Activated T-cell treated with anti-CD3 and anti-CD28 coated beads, Interleukin-2, amount 50 U/mL, for 24 hours (primary cell): ENCODE measurements around the gene XXYLT1.
"Not testable (repeated sequence)": the region's sequence is repeated elsewhere in the genome, so short reads cannot be mapped to it uniquely, and the experiment has no call there.

Source experiments
- DNase-seq: peaks from one replicate; pipeline ENCODE4 v3.0.0-alpha.2; 2020
- H3K27ac Mint-ChIP-seq: 2 replicates; pipeline ENCODE4 v1.8.0; 2020; ENCODE audit warnings: mild to moderate bottlenecking, mixed read lengths
- H3K27me3 Mint-ChIP-seq: 2 replicates; pipeline ENCODE4 v1.8.0; 2020; ENCODE audit warnings: mixed read lengths
- H3K36me3 Mint-ChIP-seq: 2 replicates; pipeline ENCODE4 v1.8.0; 2020; ENCODE audit warnings: low read depth, mixed read lengths
- H3K4me1 Mint-ChIP-seq: 2 replicates; pipeline ENCODE4 v1.8.0; 2020; ENCODE audit warnings: low read depth, mixed read lengths
- H3K4me3 Mint-ChIP-seq: 2 replicates; pipeline ENCODE4 v1.8.0; 2020; ENCODE audit warnings: mild to moderate bottlenecking, moderate library complexity, mixed read lengths
- H3K9me3 Mint-ChIP-seq: 2 replicates; pipeline ENCODE4 v1.8.0; 2020; ENCODE audit warnings: mixed read lengths

Gene XXYLT1

DNA sequence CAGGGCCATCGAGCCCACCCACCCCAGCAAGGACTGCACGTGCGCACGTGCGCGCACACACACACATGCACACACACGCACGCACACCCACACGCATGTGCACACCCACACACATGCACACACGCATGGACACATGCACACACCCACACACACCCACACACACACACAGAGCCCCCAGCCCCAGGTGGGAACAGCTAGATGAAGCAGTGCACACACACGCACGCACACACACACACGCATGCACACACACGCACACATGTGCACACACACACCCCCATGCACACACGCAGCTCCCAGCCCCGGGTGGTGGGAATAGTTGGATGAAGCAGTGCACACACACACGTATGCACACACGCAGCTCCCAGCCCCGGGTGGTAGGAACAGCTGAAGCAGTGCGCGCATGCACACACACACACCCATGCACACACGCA is 158.6 kb downstream of the XXYLT1 start:
- no peaks in the 10 kb centered on the region for H3K4me1 Mint-ChIP-seq
- DNase-seq, result no peak
- no peaks in the 10 kb centered on the region for H3K27me3 Mint-ChIP-seq
- H3K4me3 Mint-ChIP-seq, result no peak overlapping the region
- H3K36me3 Mint-ChIP-seq, result no peaks in the 10 kb centered on the region
- no peaks in the 10 kb centered on the region for H3K9me3 Mint-ChIP-seq
- no peak overlapping the region for H3K27ac Mint-ChIP-seq

GRCh38 chr3:195111766-195112165 is 159.2 kb downstream of the XXYLT1 start:
- Mint-ChIP-seq H3K36me3 (no peaks in the 10 kb centered on the region), H3K4me3 (no peak overlapping the region), H3K9me3 (no peaks in the 10 kb centered on the region), H3K27ac (no peak overlapping the region), H3K4me1 (no peaks in the 10 kb centered on the region), H3K27me3 (no peaks in the 10 kb centered on the region)
- DNase-seq, result no peak

DNA sequence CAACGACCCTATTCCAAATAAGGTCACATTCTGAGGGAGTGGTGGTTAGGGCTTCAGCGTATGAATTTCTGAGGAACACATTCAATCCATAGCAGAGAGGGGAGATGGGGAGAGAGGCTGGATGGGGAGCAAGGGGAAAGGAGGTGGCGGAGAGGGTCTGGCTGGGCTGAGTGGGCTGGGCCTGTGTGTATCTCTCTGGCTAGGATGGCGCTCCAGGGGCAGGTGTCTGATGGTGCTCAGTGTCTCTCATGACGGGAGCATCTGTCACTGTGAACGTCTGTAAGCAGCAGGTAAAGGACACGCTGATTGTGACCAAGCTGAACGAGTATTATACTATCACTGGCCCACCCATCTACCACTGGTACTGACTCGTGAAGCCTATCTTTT is 159.6 kb downstream of the XXYLT1 start:
- Mint-ChIP-seq H3K36me3 (no peaks in the 10 kb centered on the region), H3K27ac (no peak overlapping the region)
- no peak for DNase-seq

DNA sequence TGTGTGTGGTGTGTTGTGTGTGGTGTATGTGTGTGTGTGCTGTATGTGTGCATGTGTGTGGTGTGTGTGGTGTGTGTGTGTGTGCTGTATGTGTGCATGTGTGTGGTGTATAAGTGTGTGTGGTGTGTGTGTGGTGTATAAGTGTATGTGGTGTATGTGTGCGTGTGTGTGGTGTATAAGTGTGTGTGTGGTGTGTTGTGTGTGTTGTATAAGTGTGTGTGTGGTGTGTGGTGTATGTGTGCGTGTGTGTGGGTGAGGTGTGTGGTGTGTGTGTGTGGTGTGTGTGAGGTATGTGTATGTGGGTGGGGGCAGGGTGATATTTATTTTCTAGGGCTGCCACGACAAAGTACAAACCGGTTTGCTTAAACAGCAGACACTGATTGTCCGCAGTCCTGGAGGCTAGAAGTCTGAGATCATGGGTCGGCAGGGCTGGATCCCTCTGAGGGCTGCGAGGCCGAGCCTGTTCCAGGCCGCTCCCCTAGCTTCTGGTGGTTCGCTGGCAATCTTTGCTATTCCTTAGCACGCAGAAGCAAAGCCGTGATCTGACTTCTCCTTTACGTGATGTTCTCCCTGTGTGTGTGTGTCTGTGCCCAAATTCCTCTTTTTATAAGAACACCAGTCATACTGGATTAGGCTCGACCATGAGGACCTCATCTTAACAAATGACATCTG is 160.2 kb downstream of the XXYLT1 start:
- H3K4me1 Mint-ChIP-seq, result peaks cover 3% of the 10 kb centered on the region
- H3K27ac Mint-ChIP-seq, result no peak overlapping the region
- H3K4me3 Mint-ChIP-seq, result no peak overlapping the region
- no peaks in the 10 kb centered on the region for H3K36me3 Mint-ChIP-seq
- DNase-seq, result no peak
- no peaks in the 10 kb centered on the region for H3K9me3 Mint-ChIP-seq
- H3K27me3 Mint-ChIP-seq, result no peaks in the 10 kb centered on the region

More for the DNA sequence above, 159.6 kb downstream of the XXYLT1 start:
- Mint-ChIP-seq H3K9me3 (no peaks in the 10 kb centered on the region), H3K4me3 (no peak overlapping the region), H3K4me1 (peaks cover under 1% of the 10 kb centered on the region), H3K27me3 (no peaks in the 10 kb centered on the region)

GRCh38 chr3:195109098-195109657 is 161.8 kb downstream of the XXYLT1 start:
- no peaks in the 10 kb centered on the region for H3K36me3 Mint-ChIP-seq
- DNase-seq, result no peak
- no peaks in the 10 kb centered on the region for H3K9me3 Mint-ChIP-seq
- H3K27me3 Mint-ChIP-seq, result no peaks in the 10 kb centered on the region
- no peak overlapping the region for H3K4me3 Mint-ChIP-seq
- no peak overlapping the region for H3K27ac Mint-ChIP-seq
- peaks cover 3% of the 10 kb centered on the region for H3K4me1 Mint-ChIP-seq

GRCh38 chr3:195107593-195107992 is 163.4 kb downstream of the XXYLT1 start:
- H3K4me1 Mint-ChIP-seq, result peaks cover 4% of the 10 kb centered on the region
- H3K36me3 Mint-ChIP-seq, result no peaks in the 10 kb centered on the region
- H3K9me3 Mint-ChIP-seq, result no peaks in the 10 kb centered on the region
- no peaks in the 10 kb centered on the region for H3K27me3 Mint-ChIP-seq
- no peak overlapping the region for H3K27ac Mint-ChIP-seq
- H3K4me3 Mint-ChIP-seq, result no peak overlapping the region
- no peak for DNase-seq

- not testable (repeated sequence) for H3K9me3 Mint-ChIP-seq, H3K4me3 Mint-ChIP-seq, H3K36me3 Mint-ChIP-seq, H3K27ac Mint-ChIP-seq, DNase-seq, H3K4me1 Mint-ChIP-seq, H3K27me3 Mint-ChIP-seq
These were observed 163.9 kb downstream of the XXYLT1 start for GRCh38 chr3:195107031-195107430.

DNA sequence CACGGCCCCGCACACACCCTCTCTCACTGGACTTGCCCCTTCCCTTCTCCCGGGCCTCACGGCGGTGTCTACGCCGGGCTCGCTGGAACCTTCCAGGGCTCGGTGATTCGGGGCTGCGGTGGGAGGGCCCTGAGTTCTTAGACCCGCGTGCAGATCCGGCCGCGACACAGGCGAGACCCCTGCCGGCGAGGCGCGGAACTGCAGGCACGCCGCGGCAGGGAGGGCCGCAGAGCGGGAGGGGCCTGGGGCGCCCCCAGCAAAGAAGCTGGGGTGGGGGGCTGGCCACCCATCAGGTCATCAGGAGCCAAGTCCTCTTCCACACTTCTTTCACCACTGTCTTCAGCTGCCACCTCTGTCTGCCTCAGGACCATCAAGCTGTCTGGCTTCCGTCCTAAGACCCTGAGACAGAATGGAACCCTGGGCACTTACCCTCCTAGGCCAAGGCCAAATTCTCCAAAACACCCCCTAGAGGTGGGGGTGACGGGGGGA is 164.5 kb downstream of the XXYLT1 start:
- Mint-ChIP-seq H3K36me3 (no peaks in the 10 kb centered on the region), H3K4me3 (peak overlapping the region; percentile 57), H3K27ac (peak overlapping the region; percentile 53), H3K9me3 (no peaks in the 10 kb centered on the region), H3K27me3 (no peaks in the 10 kb centered on the region), H3K4me1 (peaks cover 8% of the 10 kb centered on the region)
- peak; percentile 84 for DNase-seq

DNA sequence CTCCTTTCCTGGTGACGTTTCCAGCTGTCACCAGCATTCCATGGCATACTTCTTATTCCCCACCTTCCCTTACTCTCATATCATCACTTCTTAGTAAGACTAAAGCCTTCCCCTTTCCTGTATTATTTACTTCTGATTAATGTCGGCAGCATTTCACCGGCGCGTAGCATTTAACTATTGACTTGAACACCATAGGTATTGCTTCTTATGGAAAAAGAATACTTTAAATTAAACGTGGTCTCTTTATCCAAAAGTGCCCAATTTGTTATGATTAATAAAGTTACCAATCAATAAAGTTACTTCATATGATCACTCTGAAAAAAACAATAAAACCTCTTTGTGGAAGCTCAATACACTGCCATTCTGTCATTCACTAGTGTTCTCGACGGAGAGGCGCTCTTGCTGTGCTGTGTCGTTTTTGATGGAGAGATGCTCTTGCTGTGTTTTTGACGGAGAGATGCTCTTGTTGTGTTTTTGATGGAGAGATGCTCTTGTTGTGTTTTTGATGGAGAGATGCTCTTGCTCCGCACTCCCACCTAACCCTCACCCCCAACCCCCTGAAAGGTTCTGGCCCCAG is 165.0 kb downstream of the XXYLT1 start:
- H3K4me1 Mint-ChIP-seq, result peaks cover 13% of the 10 kb centered on the region
- H3K4me3 Mint-ChIP-seq, result peak overlapping the region; percentile 57
- H3K27me3 Mint-ChIP-seq, result no peaks in the 10 kb centered on the region
- no peak for DNase-seq
- H3K36me3 Mint-ChIP-seq, result no peaks in the 10 kb centered on the region
- H3K9me3 Mint-ChIP-seq, result no peaks in the 10 kb centered on the region
- H3K27ac Mint-ChIP-seq, result peak overlapping the region; percentile 53

DNA sequence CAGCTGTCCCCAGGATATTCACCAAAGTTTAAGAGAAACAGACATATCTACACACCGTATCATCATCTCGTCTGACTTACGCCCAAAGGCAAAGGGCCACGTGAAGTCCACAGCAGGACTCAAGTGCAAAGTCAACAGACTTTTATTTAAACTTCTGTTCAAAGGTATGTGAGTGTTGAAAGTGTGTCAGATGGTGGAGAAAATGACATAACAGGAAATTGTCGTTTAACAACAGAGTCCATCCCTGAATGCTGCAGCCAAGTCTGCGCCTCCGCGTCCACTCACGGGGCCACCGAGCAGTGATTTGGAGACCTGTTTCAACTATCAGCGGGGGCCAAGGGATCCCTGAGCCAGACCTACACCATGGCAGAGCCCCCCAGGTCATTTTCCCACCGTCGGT is 165.6 kb downstream of the XXYLT1 start:
- Mint-ChIP-seq H3K4me3 (no peak overlapping the region), H3K27ac (no peak overlapping the region), H3K36me3 (no peaks in the 10 kb centered on the region), H3K9me3 (no peaks in the 10 kb centered on the region), H3K27me3 (no peaks in the 10 kb centered on the region), H3K4me1 (peaks cover 13% of the 10 kb centered on the region)
- no peak for DNase-seq

GRCh38 chr3:195104340-195104739 is 166.6 kb downstream of the XXYLT1 start:
- no peaks in the 10 kb centered on the region for H3K27me3 Mint-ChIP-seq
- no peak overlapping the region for H3K4me3 Mint-ChIP-seq
- no peaks in the 10 kb centered on the region for H3K36me3 Mint-ChIP-seq
- no peaks in the 10 kb centered on the region for H3K9me3 Mint-ChIP-seq
- H3K27ac Mint-ChIP-seq, result no peak overlapping the region
- DNase-seq, result no peak
- peaks cover 13% of the 10 kb centered on the region for H3K4me1 Mint-ChIP-seq

GRCh38 chr3:195103623-195104022 is 167.3 kb downstream of the XXYLT1 start:
- Mint-ChIP-seq H3K9me3 (no peaks in the 10 kb centered on the region), H3K4me1 (peaks cover 13% of the 10 kb centered on the region), H3K4me3 (no peak overlapping the region), H3K27me3 (no peaks in the 10 kb centered on the region), H3K27ac (no peak overlapping the region), H3K36me3 (no peaks in the 10 kb centered on the region)
- no peak for DNase-seq

- Mint-ChIP-seq H3K27me3 (no peaks in the 10 kb centered on the region), H3K27ac (no peak overlapping the region), H3K9me3 (no peaks in the 10 kb centered on the region), H3K36me3 (no peaks in the 10 kb centered on the region), H3K4me1 (peaks cover 13% of the 10 kb centered on the region), H3K4me3 (no peak overlapping the region)
- DNase-seq, result no peak
These were observed 168.1 kb downstream of the XXYLT1 start for GRCh38 chr3:195102609-195103467.

DNA sequence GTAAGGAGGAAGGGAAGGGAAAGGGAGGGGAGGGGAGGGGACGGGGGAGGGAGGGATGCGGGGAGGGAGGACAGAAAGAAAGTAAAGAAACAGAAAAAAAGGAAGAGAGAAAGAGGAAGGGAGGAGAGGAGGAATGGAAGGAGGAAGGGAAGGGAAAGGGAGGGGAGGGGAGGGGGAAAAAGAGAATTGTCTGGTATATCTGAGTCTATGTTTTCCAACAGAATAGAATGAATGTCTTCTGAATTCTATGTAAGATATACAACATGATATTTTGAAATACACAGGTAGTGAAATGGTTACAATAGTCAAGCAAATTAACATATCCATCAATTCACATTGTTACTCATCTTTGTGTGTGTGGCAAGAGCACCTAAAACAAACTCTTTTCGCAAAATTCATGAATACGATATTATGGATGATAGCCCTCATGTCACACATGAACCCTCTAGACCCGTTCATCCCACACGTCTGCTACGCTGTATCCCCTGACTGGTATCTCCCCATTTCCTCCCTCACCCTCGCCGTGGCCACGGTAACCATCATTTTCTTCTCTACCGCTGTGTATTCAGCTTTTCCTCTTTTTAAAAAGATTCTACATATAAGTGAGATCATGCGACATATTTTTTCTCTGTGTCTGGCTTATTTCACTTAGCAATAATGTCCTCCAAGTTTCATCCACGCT is 168.9 kb downstream of the XXYLT1 start:
- no peak overlapping the region for H3K27ac Mint-ChIP-seq
- no peaks in the 10 kb centered on the region for H3K9me3 Mint-ChIP-seq
- H3K36me3 Mint-ChIP-seq, result no peaks in the 10 kb centered on the region
- no peak overlapping the region for H3K4me3 Mint-ChIP-seq
- H3K4me1 Mint-ChIP-seq, result peaks cover 13% of the 10 kb centered on the region
- DNase-seq, result no peak
- no peaks in the 10 kb centered on the region for H3K27me3 Mint-ChIP-seq
